IMR-90 (cell line): ENCODE data around the gene LSM7. TPM values are rescaled to one million over a fixed set of nuclear protein-coding genes. Genes with fewer than 3 reads are reported as not detected.

Source experiments
- ATAC-seq: fragments of 200-7000 bp; cut with Tn5 transposase; 2 replicates; pipeline ENCODE4 v1.9.1; 2020; ENCODE audit warnings: low read depth, mild to moderate bottlenecking, moderate library complexity
- BruUV-seq: library from RNA; stranded (reverse); fragments of 400-500 nt; replicated peaks from 2 replicates; lab custom pipeline; 2021; lab: Mats Ljungman, UMichigan
- CTCF ChIA-PET: fragments of 300-600 bp; formaldehyde crosslinking; extraction: SDS; loops from one replicate; lab custom pipeline; 2021; ENCODE audit warnings: antibody characterized with exemption; lab: Yijun Ruan, JAX
- POLR2A ChIA-PET: fragments of 300-600 bp; sonication (Branson Sonifier 250); formaldehyde crosslinking; loops from one replicate; lab custom pipeline; 2022; ENCODE audit warnings: antibody characterized with exemption; ENCODE audit not compliant: unreplicated experiment; lab: Charles Lee
- DNase-seq: peaks from one replicate; pipeline ENCODE4 v3.0.0; 2013
- H2AFZ ChIP-seq: replicated peaks from 2 replicates; pipeline ENCODE3; 2013; ENCODE audit warnings: low read length, mild to moderate bottlenecking; ENCODE audit not compliant: poor library complexity
- H2AK5ac ChIP-seq: 2 replicates; pipeline ENCODE4 v1.6.1; 2013; ENCODE audit warnings: low read depth, low read length, inconsistent platforms
- H2AK9ac ChIP-seq: replicated peaks from 2 replicates; pipeline ENCODE3; 2013; ENCODE audit warnings: mild to moderate bottlenecking, low read depth, low read length, moderate library complexity; ENCODE audit not compliant: poor library complexity
- H2BK120ac ChIP-seq: 2 replicates; pipeline ENCODE4 v1.6.1; 2013; ENCODE audit warnings: low read depth, low read length, inconsistent platforms
- H2BK15ac ChIP-seq: 3 replicates; pipeline ENCODE4 v1.6.1; 2013; ENCODE audit warnings: low read depth, low read length, inconsistent platforms
- H2BK20ac ChIP-seq: 2 replicates; pipeline ENCODE4 v1.6.1; 2013; ENCODE audit warnings: low read depth, mild to moderate bottlenecking, inconsistent platforms, low read length, moderate library complexity
- H2BK5ac ChIP-seq: 2 replicates; pipeline ENCODE4 v1.6.1; 2013; ENCODE audit warnings: mild to moderate bottlenecking, low read depth, low read length, inconsistent platforms; ENCODE audit not compliant: poor library complexity, severe bottlenecking
- H3K14ac ChIP-seq: replicated peaks from 2 replicates; pipeline ENCODE4 v1.6.1; 2013; ENCODE audit warnings: low read depth, low read length, inconsistent platforms
- H3K18ac ChIP-seq: 2 replicates; pipeline ENCODE4 v1.6.1; 2013; ENCODE audit warnings: low read depth, low read length, control low read depth
- H3K23ac ChIP-seq: 2 replicates; pipeline ENCODE4 v1.6.1; 2013; ENCODE audit warnings: low read depth, low read length, inconsistent platforms
- H3K27ac ChIP-seq: 2 replicates; pipeline ENCODE4 v1.5.1; 2013; ENCODE audit warnings: mild to moderate bottlenecking, control low read depth, low read length; ENCODE audit not compliant: insufficient read depth
- H3K27me3 ChIP-seq: 2 replicates; pipeline ENCODE4 v1.6.1; 2013; ENCODE audit warnings: low read length; ENCODE audit not compliant: control insufficient read depth, insufficient read depth
- H3K36me3 ChIP-seq: 2 replicates; pipeline ENCODE4 v1.6.1; 2013; ENCODE audit warnings: low read length, mixed read lengths; ENCODE audit not compliant: control insufficient read depth, insufficient read depth
- H3K4ac ChIP-seq: 2 replicates; pipeline ENCODE4 v1.6.1; 2013; ENCODE audit warnings: low read depth, low read length, inconsistent platforms
- H3K4me1 ChIP-seq: 2 replicates; pipeline ENCODE4 v1.6.1; 2013; ENCODE audit warnings: low read length, mixed read lengths; ENCODE audit not compliant: control insufficient read depth, insufficient read depth
- H3K4me2 ChIP-seq: 2 replicates; pipeline ENCODE4 v1.6.1; 2013; ENCODE audit warnings: low read depth, mild to moderate bottlenecking, control low read depth, low read length, moderate library complexity
- H3K4me3 ChIP-seq: 2 replicates; pipeline ENCODE4 v1.5.1; 2013; ENCODE audit warnings: low read depth, mild to moderate bottlenecking, control low read depth, low read length, moderate library complexity; ENCODE audit not compliant: insufficient read depth
- H3K56ac ChIP-seq: 2 replicates; pipeline ENCODE4 v1.6.1; 2013; ENCODE audit warnings: low read length, inconsistent platforms; ENCODE audit not compliant: insufficient read depth; ENCODE audit errors: extremely low read depth
- H3K79me1 ChIP-seq, 2 experiments: 2 replicates each; pipeline ENCODE4 v1.6.1; 2013; ENCODE audit warnings: low read length in 2 of 2, inconsistent platforms in 1 of 2, low read depth in 1 of 2
- H3K9ac ChIP-seq: 2 replicates; pipeline ENCODE4 v1.6.1; 2013; ENCODE audit warnings: low read depth, low read length, control low read depth
- H3K9me1 ChIP-seq: 2 replicates; pipeline ENCODE4 v1.6.1; 2013; ENCODE audit warnings: low read length, inconsistent platforms; ENCODE audit not compliant: insufficient read depth
- H3K9me3 ChIP-seq: 2 replicates; pipeline ENCODE4 v1.6.1; 2013; ENCODE audit warnings: low read length; ENCODE audit not compliant: control insufficient read depth, insufficient read depth
- H4K20me1 ChIP-seq: 2 replicates; pipeline ENCODE4 v1.6.1; 2013; ENCODE audit warnings: low read length, inconsistent platforms; ENCODE audit not compliant: insufficient read depth
- H4K5ac ChIP-seq: 2 replicates; pipeline ENCODE4 v1.6.1; 2013; ENCODE audit warnings: mild to moderate bottlenecking, low read depth, low read length, control low read depth
- H4K8ac ChIP-seq, 2 experiments: 2 replicates each; pipeline ENCODE4 v1.6.1; 2013; ENCODE audit warnings: low read depth in 2 of 2, low read length in 2 of 2, control low read depth in 1 of 2, inconsistent platforms in 1 of 2
- H4K91ac ChIP-seq: 2 replicates; pipeline ENCODE4 v1.6.1; 2013; ENCODE audit warnings: low read depth, low read length, inconsistent platforms; ENCODE audit not compliant: insufficient read depth
- MXI1 ChIP-seq: IDR thresholded peaks from 2 replicates; pipeline ENCODE4 v1.6.1; 2012; ENCODE audit warnings: low read depth, mild to moderate bottlenecking, low read length, moderate library complexity, borderline replicate concordance
- RCOR1 ChIP-seq: IDR thresholded peaks from 2 replicates; pipeline ENCODE4 v1.6.1; 2012; ENCODE audit warnings: mild to moderate bottlenecking, low read length, improper control_type of control experiment; ENCODE audit not compliant: insufficient replicate concordance
- WGBS, 2 experiments: methylation state at CpG; one replicate each; pipeline versions ENCODE4 v1.1.5 to v1.1.7; 2013; ENCODE audit warnings: missing lambda C conversion rate in 2 of 2; ENCODE audit not compliant: insufficient read length in 1 of 2; ENCODE audit errors: extremely low coverage in 2 of 2; 5-methylcytosine and 5-hydroxymethylcytosine counted together
- dilution Hi-C: fragments of 300-500 bp; cut with HindIII; formaldehyde crosslinking; loops from one replicate; pipeline ENCODE4 v1.14.3; 2018; ENCODE audit warnings: low sequenced_read_pairs; ENCODE audit not compliant: unreplicated experiment
- in situ Hi-C: fragments of 300-500 bp; cut with MboI; formaldehyde crosslinking; loops from 3 replicates; pipeline ENCODE4 v1.14.3; 2019; ENCODE audit warnings: low sequenced_read_pairs, inconsistent platforms, mixed read lengths
- intact Hi-C: fragments of 100-400 bp; cut with micrococcal nuclease; formaldehyde crosslinking; loops from 2 replicates; pipeline ENCODE4 v1.10.0; 2022
- polyA plus RNA-seq, 3 experiments: library from polyadenylated mRNA; depleted of rRNA; stranded (reverse); fragments of >200 nt; gene quantifications; 2 replicates each; pipeline ENCODE4 v1.2.3, GENCODE V29; 2012; ENCODE audit warnings: low replicate concordance in 1 of 3
- total RNA-seq: library from RNA; depleted of rRNA; stranded (reverse); fragments of >200 nt; gene quantifications from 2 replicates; pipeline ENCODE4 v1.2.3, GENCODE V29; 2012
- TF ChIP-seq, protein P1 (sequence below): fragments of 150-350 bp; IDR thresholded peaks from 2 replicates; pipeline ENCODE4 v1.6.1; 2017; ENCODE audit warnings: mild to moderate bottlenecking, antibody characterized with exemption, low read length, low read depth

Gene LSM7
- total and polyA plus RNA-seq, 2 of the 4 experiments (the other 2 are of a cell fraction) = 145 to 708 TPM

DNA sequence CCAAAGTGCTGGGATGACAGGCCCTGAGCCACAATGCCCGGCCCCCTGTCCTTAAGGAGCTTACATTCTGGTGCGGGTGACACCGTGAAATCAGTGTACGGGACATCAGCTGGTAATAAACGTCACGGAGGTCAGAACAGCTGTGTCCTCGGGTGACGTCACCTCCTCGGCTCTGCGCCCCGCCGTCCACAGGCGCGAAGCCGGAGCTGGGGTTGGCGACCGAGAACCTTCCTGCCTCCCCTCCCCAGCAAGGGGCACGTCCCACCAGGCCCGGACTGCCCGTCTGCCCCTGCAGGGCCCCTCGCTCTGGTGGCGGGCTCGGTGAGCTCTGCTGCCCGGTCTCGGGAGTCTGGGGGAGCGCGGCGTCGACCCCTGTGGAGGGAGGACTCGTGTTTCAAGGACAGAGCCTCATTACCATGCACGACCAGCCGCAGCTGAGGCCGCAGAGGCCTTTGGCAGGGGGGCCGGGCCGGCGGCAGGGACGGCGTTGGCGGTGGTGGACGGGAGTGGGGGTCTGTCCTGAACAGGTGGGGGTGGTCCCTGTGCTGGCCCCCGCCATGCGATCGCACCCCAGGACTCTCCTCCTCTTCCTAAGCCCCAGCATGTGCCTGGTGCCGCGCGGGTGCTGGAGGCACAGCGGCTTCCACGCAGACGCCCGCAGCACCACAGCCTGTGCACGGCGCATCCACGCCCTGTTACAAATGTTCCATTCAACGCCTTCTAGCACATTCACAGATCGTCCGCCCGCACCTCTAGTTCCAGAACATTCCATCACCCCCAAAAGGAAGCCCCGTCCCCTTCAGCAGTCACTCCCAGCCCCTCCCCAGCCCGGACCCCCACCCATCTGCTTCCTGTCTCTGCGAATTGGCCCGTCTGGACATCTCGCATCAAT is 25.8 kb downstream of the LSM7 start:
- Histone ChIP-seq H3K4ac (no peak overlapping the region), H2AK9ac (peak overlapping the region; percentile 28), H3K27ac (no peak overlapping the region), H3K9me1 (no peaks in the 10 kb centered on the region), H2AK5ac (no peak overlapping the region), H2BK5ac (no peak overlapping the region), H3K56ac (no peak overlapping the region), H3K36me3 (no peaks in the 10 kb centered on the region), H4K5ac (no peak overlapping the region), H3K4me1 (peaks cover 2% of the 10 kb centered on the region; the same call in 1 of the 2 replicates), H3K9ac (no peak overlapping the region), H3K79me1 (no peaks in the 10 kb centered on the region), H3K4me3 (no peak overlapping the region), H2BK20ac (no peak overlapping the region), H3K9me3 (no peaks in the 10 kb centered on the region; the same call in 1 of the 2 replicates), H4K20me1 (no peaks in the 10 kb centered on the region), H3K18ac (no peak overlapping the region), H2BK15ac (no peak overlapping the region), H3K4me2 (no peak overlapping the region; the same call in 1 of the 2 replicates), H3K27me3 (peaks cover 40% of the 10 kb centered on the region), H2AFZ (peak overlapping the region; percentile 81), H4K8ac (no peak overlapping the region), H3K23ac (no peak overlapping the region), H4K91ac (no peak overlapping the region), H3K14ac (no peak overlapping the region), H2BK120ac (no peak overlapping the region)
- intact Hi-C loops (no loop called here), dilution Hi-C loops (no loop called here), in situ Hi-C loops (no loop called here)
- POLR2A ChIA-PET = no interaction called here
- ATAC-seq = peak; percentile 54
- TF ChIP-seq RCOR1 = no peak
- TF ChIP-seq, protein P1, sequence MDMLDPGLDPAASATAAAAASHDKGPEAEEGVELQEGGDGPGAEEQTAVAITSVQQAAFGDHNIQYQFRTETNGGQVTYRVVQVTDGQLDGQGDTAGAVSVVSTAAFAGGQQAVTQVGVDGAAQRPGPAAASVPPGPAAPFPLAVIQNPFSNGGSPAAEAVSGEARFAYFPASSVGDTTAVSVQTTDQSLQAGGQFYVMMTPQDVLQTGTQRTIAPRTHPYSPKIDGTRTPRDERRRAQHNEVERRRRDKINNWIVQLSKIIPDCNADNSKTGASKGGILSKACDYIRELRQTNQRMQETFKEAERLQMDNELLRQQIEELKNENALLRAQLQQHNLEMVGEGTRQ = 0 out of 2 replicates have a peak, but pooled peaks have one; percentile 3
- no peak for TF ChIP-seq MXI1
- CTCF ChIA-PET = interaction anchor here (0.6 kb wide), 1 partner anchor 28 kb away, joined by 5 read pairs; no protein-coding TSS in a partner anchor
- 33% methylated on average over 33 of the region's 62 CpGs; no CpG with 5 or more reads in 1 of the 2 experiments for WGBS, 2 experiments
- BruUV-seq = no TSS peak
- DNase-seq = peak; percentile 65
